ENCODE results near the gene SERPINB6. TPM values are rescaled to one million over a fixed set of nuclear protein-coding genes. Genes with fewer than 3 reads are reported as not detected.

SERPINB6 gene
- total RNA-seq, 4 donors from 2014 or later: 170 to 462 (median 219) TPM

DNA sequence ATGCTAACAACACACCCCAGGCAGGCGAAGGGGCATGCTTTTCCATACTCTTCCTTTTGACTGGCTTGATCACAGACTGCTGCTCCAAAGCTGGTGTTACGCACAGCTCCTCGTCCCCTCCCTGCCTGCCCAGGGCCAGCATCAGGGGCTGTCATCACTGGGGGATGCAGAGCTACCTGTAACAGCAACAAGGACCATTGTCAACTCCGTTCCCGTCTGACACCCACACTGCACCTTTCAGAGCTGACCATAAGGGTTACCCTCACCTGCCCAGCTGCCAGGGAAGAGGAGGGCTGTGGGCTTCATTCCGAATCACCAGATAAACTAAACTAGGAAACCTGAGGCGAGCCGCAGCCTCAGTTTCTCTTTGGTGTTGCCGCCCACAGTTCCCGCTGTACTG, 43.8 kb upstream of the SERPINB6 start:
- H3K36me3 ChIP-seq: peaks cover 0 to 56% (median 0%) of the 10 kb centered on the region in 3 donors

GRCh38 chr6:3014675-3015066, 43.3 kb upstream of the SERPINB6 start:
- TF ChIP-seq POLR2A (IDR thresholded peaks at IDR 0.05): no peak
- TF ChIP-seq CTCF (IDR thresholded peaks at IDR 0.05): no peak
- H3K27ac ChIP-seq: no peak overlapping the region
- H3K9me3 ChIP-seq: no peaks in the 10 kb centered on the region
- peaks cover 0 to 54% (median 0%) of the 10 kb centered on the region in 3 donors for H3K36me3 ChIP-seq
- no peak for DNase-seq
- H3K27me3 ChIP-seq: no peaks in the 10 kb centered on the region
- H3K4me3 ChIP-seq: no peak overlapping the region
- peaks cover 0 to 7% (median 0%) of the 10 kb centered on the region in 4 donors for H3K4me1 ChIP-seq

More for the DNA sequence above, 43.8 kb upstream of the SERPINB6 start:
- Histone ChIP-seq H3K9me3 (no peaks in the 10 kb centered on the region), H3K27ac (no peak overlapping the region), H3K4me3 (no peak overlapping the region), H3K27me3 (no peaks in the 10 kb centered on the region), H3K4me1 (peaks cover 0 to 10% (median 0%) of the 10 kb centered on the region in 4 donors)
- no peak for DNase-seq
- TF ChIP-seq CTCF (IDR thresholded peaks at IDR 0.05) (no peak), POLR2A (IDR thresholded peaks at IDR 0.05) (no peak)

GRCh38 chr6:3013901-3014674, 42.7 kb upstream of the SERPINB6 start:
- Histone ChIP-seq H3K4me1 (peaks cover 0 to under 1% (median 0%) of the 10 kb centered on the region in 4 donors), H3K36me3 (peaks cover 0 to 50% (median 0%) of the 10 kb centered on the region in 3 donors), H3K4me3 (no peak overlapping the region), H3K9me3 (no peaks in the 10 kb centered on the region), H3K27me3 (no peaks in the 10 kb centered on the region), H3K27ac (no peak overlapping the region)
- DNase-seq: no peak
- TF ChIP-seq POLR2A (IDR thresholded peaks at IDR 0.05): no peak
- TF ChIP-seq CTCF (IDR thresholded peaks at IDR 0.05): no peak

- no peak for TF ChIP-seq CTCF (IDR thresholded peaks at IDR 0.05)
- no peak for TF ChIP-seq POLR2A (IDR thresholded peaks at IDR 0.05)
- Histone ChIP-seq H3K9me3 (no peaks in the 10 kb centered on the region), H3K36me3 (peaks cover 0 to 50% (median 0%) of the 10 kb centered on the region in 3 donors), H3K27me3 (no peaks in the 10 kb centered on the region), H3K4me1 (no peaks in the 10 kb centered on the region), H3K4me3 (no peak overlapping the region), H3K27ac (no peak overlapping the region)
- no peak for DNase-seq
Measured at GRCh38 chr6:3013486-3013885, 42.1 kb upstream of the SERPINB6 start.

GRCh38 chr6:3011592-3011991, 40.2 kb upstream of the SERPINB6 start:
- Histone ChIP-seq H3K9me3 (no peaks in the 10 kb centered on the region), H3K36me3 (peaks cover 0 to 61% (median 0%) of the 10 kb centered on the region in 3 donors), H3K4me3 (no peak overlapping the region), H3K27me3 (no peaks in the 10 kb centered on the region), H3K27ac (no peak overlapping the region), H3K4me1 (no peaks in the 10 kb centered on the region)
- no peak for TF ChIP-seq CTCF (IDR thresholded peaks at IDR 0.05)
- TF ChIP-seq POLR2A (IDR thresholded peaks at IDR 0.05): no peak
- no peak for DNase-seq
